Activated effector memory CD4-positive, alpha-beta T cell treated with Interleukin-2 at 50 U/mL for 16 hours (primary cell): ENCODE data around the gene PCDHGB4.
"Not testable (repeated sequence)": the region's sequence is repeated elsewhere in the genome, so short reads cannot be mapped to it uniquely, and the experiment has no call there.

ENCODE experiments used
- DNase-seq: peaks from one replicate; pipeline ENCODE4 v3.0.0-alpha.2; 2020

Gene PCDHGB4

GRCh38 chr5:141432726-141433125, 45.2 kb downstream of the PCDHGB4 start:
- not testable (repeated sequence) for DNase-seq

GRCh38 chr5:141434006-141434405, 46.5 kb downstream of the PCDHGB4 start:
- no peak for DNase-seq

GRCh38 chr5:141437221-141437620, 49.7 kb downstream of the PCDHGB4 start:
- DNase-seq, result no peak

GRCh38 chr5:141439411-141440141, 52.1 kb downstream of the PCDHGB4 start:
- no peak for DNase-seq
